M059J (cell line): ENCODE data around the gene AQP10. TPM values are rescaled to one million over a fixed set of nuclear protein-coding genes. Genes with fewer than 3 reads are reported as not detected.
"Not testable (repeated sequence)": the region's sequence is repeated elsewhere in the genome, so short reads cannot be mapped to it uniquely, and the experiment has no call there.

Experiments
- DNase-seq: peaks from one replicate; pipeline ENCODE4 v3.0.0-alpha.2; 2012; ENCODE audit warnings: low read depth
- total RNA-seq: library from RNA; depleted of rRNA; stranded (reverse); fragments of >200 nt; shearing (Covaris generic); gene quantifications from 2 replicates; pipeline ENCODE4 v1.2.3, GENCODE V29; 2014

The AQP10 gene
- total RNA-seq, 1 experiment from 2014 or later, result not detected

DNA sequence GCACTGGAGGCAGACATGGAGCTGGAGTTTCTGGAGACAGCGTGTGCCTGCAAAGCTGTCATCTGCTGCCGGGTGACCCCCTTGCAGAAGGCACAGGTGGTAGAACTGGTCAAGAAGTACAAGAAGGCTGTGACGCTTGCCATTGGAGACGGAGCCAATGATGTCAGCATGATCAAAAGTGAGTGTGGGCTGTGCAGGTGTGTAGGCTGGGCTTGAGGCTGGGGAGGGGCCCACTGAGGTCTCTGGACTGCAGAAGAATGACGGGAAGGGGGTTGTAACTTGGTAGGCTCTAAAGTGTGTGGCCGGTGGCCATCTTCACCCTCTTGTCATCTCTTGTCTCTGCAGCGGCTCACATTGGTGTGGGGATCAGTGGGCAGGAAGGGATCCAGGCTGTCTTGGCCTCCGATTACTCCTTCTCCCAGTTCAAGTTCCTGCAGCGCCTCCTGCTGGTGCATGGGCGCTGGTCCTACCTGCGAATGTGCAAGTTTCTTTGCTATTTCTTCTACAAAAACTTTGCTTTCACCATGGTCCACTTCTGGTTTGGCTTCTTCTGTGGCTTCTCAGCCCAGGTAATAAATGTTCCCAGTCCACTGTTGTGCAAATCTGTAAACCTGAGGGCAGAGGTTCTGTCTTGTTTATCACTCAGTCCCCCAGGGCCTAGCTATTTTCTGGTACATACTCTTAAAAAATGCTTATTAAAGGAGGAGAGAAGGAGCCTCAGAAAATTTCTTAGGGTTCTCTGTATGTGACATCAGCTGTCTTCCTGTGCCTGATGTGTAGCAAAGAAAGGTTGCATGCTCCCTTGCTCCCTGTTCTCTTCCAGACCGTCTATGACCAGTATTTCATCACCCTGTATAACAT lies 24.3 kb downstream of the AQP10 start:
- no peak for DNase-seq

DNA sequence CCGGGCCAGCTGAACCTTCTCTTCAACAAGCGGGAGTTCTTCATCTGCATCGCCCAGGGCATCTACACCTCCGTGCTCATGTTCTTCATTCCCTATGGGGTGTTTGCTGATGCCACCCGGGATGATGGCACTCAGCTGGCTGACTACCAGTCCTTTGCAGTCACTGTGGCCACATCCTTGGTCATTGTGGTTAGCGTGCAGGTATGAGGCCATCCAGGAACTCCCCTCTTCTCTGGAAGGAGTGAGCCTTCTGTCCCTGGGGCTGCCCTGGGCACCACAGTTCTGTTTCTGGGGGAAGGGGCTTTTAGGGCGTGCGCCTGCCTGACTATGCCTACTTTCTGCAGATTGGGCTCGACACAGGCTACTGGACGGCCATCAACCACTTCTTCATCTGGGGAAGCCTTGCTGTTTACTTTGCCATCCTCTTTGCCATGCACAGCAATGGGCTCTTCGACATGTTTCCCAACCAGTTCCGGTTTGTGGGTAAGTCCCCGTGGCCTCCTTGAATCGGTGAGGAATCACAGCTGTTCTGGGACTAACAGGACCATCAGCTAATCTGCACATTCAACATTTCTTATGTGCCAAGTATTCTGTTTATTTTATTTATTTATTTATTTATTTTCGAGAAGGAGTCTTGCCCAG lies 25.5 kb downstream of the AQP10 start:
- no peak for DNase-seq

DNA sequence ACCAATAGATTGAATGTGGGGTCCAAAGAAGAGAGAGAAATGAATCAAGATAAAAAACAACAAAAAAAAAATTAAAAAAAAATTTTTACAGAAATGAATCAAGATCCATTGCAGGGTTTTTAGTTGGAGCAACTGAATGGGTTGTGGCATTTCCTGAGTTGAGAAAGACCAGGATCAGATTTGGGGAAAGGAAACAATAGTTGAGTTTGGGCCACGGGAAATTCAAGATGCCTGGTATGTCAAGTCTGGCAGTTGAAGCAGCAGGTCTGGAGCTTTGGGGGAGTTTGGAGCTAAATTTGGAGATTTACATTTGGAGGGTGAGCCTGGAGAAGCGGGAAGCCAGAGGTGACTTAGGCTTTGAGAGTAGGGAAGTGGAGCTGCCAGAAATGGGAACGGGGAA lies 27.1 kb downstream of the AQP10 start:
- no peak for DNase-seq

DNA sequence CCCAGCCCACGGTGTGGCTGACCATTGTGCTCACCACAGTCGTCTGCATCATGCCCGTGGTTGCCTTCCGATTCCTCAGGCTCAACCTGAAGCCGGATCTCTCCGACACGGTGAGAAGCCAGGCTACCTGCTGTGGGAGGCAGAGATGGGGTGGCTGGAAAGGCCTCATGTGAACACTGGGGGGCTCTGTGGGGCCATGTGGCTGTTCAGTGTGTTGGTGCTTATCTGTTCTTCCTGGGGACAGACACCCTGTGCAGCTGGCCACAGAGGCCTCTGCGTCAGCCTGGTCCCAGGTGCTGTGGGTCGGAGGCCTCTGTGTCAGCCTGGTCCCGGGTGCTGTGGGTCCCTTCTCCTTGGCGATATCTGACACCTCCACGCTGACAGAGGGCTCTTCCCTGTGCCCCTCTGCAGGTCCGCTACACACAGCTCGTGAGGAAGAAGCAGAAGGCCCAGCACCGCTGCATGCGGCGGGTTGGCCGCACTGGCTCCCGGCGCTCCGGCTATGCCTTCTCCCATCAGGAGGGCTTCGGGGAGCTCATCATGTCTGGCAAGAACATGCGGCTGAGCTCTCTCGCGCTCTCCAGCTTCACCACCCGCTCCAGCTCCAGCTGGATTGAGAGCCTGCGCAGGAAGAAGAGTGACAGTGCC lies 27.7 kb downstream of the AQP10 start:
- no peak for DNase-seq

DNA sequence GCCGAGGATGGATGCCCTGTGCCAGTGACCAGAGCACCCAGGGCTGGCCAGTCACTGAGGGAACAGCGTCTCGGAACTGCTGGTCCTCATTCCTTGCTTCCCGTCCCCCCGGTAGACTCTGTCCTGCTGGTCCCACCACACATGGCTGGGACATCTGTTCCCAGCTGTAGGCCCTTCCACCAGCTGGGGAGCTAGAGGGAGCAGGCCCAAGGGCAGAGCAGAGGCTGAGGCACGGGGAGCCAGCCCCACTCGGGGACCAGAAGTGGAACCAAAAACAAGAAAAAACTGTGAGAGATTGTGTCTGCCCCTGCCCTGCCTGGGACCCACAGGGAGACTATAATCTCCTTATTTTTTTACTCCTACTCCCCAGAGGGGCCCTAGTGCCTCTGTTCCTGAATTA lies 28.2 kb downstream of the AQP10 start:
- no peak for DNase-seq

DNA sequence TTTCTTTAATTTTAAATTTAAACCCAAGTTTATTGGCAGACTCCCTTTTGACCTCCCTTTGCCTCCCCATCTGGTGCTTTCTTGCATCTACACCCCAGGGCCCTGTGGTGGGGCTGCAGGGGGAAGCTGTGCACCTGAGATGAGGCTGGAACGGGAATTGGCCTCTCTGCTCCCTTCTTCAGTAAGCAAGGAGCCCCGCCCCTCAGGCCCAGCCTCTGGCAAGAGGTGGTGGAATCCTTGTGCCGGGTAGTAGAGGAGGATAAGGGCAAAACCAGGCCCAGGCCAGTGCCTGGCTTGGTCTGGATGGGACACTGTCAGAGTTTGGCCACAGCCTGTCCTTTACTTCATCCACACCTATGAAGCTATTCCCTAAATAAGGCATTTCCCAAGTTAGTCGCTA lies 29.5 kb downstream of the AQP10 start:
- DNase-seq, result no peak

DNA sequence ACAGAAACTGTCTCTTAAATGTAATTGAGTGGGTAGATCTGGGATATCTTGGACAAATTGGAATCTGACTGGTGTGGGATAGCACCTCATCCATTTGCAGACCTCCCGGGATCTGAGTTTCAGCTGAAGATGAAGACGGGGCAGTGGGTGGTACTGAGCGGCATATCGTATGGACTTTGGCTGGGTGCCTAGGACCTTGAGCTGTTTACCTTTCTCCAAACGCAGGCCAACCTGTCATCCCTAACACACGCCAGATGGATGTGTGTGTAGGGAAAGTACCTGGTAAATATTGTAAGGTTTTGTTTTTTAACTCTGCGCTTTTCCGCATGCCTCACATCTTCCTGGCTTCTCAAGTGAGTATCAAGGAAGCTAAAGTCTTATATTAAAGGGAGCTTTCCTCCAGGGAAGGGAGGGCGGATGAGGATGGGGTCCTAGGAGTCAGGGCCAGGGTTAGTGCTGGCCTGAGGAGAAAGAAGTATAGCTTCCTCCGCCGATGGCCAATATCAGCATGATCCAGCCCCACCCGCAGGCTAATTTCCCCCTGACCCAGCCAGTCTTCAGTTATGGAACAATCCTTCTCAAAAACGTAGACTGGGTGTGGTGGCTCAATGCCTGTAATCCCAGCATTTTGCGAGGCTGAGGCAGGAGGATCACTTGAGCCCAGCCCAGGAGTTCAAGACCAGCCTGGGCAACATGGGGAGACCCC lies 30.6 kb downstream of the AQP10 start:
- no peak for DNase-seq

DNA sequence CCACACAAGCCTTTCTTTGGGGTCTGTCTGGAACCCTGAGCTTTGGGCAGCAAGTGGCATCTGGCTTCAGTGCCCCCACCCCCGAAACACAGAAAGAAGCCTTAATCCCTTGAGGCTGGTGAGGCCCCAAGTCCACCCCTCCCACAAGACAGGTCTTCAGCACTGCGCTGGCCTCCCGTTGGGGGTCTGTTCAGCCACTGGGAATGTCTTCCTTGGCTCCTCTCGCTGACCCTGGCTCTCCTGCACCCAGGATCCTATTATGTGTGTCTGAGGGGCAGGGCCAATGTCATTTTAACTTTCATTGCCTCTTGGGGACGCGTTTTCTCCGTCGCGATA lies 31.3 kb downstream of the AQP10 start:
- no peak for DNase-seq

DNA sequence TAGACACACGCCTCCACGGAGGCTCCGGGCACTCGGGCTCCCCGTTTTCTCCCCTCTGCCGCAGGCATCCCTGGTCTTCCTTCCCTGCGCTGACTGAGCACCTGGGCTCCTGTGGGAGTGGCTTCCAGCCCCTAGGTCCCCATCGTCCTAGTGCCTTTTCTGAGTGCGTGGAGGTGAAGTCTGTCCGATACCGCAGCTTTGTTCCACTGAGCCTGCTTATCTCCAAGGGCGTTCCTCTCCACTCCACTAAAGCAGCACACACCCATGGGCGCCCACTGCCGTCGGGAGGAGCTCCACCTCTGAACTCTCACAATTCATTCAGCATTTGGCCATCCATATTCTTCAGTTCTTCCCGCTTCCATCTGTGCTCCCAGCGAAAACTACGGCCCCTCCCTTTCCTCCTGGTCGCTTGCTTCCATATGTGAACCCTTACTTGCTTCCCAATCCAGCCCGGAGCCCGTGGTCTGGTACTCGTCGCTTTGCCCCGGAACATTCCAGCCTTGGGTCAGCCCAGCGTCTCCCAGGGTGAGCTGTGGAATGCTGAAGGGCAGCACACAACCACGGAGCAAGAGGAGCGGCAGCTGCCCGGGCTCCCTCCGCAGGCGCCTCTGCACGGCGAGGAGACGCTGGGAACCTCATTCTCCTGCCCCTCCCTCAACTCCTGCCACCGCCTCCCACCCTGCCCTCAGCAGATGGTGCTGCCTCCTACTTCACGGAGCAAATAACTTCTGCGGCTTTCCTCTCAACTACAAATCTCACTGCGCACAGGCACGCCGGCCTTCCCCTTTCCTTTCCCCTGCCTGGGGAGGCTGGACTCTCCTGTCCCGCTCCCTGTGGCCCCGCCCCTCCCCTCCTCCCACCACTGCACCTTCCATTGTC lies 31.9 kb downstream of the AQP10 start:
- peak; percentile 60 for DNase-seq

DNA sequence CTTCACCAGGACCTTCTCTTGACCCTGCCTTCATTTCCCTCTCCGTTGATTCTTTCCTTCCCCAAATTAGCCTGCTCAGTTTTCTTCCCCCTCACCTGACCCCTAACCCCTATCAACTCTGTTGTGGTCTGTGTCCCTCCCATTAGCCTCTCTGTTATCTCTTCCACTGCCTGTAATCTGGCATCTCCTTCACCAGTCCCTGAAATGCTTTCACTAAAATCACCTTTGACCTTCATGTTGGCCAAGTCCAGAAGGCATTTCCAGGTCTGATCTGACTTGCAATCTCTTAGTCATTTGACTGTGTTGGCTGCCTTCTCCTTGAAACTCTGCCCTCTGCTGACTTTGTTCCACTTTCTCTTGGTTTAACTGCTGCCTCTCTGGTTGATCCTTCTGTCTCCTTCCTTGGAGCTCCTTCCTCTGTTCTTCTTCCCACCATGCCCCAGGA lies 32.6 kb downstream of the AQP10 start:
- DNase-seq, result peak; percentile 78

DNA sequence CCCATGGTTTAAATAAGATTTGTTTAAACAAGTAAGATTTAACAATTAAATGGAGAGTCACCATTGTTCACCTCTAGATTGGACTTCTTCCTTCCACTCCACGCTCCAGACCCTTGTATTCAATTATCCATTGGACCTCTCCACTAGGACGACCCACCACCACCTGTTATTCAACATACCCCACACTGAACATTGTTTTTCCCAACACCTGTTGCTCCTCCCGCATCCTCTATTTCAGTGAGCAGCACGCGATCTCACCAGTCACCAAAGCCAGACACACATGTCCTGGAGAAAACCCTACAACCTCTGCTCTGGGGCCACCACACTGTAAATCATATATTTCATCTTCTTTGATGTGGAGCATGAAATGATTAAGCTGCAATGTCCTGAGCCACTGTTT lies 33.1 kb downstream of the AQP10 start:
- DNase-seq, result no peak

DNA sequence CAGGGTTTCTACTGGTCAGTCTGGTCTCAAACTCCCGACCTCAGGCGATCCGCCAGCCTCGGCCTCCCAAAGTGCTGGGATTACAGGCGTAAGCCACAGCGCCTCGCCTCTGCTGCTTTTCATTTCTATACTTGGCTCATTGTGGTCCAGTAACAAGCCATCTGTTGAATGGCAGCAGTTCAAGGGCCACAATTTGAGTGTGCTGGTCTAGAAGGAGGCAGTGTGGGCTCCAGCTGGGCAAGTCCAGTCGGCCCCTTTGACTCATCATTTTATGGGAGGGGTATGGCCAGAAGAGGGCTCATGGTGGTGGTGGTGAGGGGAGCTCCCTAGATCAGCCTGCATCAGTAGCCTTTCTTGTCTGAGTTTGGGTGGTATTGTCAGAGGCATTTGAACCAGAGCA lies 37.6 kb downstream of the AQP10 start:
- DNase-seq, result no peak

DNA sequence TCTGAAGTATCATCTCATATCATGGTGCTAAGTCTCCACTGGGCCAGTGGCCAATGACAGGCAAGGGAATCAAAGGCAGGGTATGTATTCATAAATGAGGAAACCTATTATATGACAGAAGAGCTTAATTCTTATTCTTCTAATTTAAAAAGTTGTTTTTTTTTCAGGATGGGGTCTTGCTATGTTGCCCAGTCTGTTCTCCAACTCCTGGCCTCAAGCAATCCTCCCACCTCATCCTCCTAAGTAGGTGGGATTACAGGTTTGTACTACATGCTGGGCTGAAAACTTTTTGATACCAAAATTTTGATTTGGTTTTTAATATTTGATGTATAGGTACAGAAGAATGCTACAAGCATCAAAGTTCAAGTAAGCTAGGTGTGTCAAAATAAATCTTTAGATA lies 39.4 kb downstream of the AQP10 start:
- no peak for DNase-seq

DNA sequence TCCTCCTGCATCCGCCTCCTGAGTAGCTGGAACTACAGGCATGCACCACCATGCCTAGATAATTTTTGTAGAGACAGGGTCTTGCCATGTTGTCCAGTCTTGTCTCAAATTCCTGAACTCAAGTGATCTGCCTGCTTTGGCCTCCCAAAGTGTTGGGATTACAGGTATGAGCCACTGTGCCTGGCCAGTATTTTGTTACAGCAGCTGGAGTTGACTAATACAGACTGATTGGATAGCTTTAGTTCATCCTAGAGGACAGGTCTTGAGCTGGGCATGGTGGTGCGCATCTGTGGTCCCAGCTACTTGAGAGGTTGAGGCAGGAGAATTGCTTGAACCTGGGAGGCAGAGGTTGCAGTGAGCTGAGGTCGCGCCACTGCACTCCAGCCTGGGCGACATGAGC lies 40.0 kb downstream of the AQP10 start:
- not testable (repeated sequence) for DNase-seq

DNA sequence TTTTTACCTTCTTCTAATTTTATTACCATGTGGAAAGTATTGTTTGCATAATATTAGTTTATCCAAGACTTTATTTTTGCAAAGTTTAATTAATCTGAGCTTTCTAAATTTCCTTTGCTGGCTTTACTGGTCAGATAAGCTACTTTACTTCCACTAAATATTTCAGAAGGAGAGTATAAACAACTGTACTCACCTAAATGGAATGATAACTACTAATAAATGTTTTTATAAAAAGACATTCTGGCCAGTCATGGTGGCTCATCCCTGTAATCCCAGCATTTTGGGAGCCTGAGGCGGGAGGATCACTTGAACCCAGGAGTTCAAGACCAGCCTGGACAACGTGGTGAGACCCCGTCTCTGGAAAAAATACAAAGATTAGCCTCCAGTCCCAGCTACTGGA lies 40.5 kb downstream of the AQP10 start:
- DNase-seq, result peak; percentile 15

DNA sequence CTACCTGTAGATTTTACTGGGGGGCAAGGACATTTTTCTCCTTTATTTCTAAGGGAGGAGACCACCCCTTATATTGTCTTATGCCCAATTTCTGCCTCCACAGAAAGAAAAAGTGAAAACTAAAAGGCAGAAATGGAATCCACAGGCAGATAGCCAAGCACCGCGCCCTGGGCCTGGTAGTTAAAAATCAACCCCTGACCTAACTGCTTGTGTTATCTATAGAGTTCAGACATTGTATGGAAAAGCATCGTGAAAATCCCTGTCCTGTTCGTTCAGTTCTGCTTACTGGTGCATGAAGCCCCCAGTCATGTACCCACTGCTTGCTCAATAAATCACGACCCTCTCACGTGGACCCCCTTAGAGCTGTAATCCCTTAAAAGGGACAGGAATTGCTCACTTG lies 50.5 kb downstream of the AQP10 start:
- no peak for DNase-seq

DNA sequence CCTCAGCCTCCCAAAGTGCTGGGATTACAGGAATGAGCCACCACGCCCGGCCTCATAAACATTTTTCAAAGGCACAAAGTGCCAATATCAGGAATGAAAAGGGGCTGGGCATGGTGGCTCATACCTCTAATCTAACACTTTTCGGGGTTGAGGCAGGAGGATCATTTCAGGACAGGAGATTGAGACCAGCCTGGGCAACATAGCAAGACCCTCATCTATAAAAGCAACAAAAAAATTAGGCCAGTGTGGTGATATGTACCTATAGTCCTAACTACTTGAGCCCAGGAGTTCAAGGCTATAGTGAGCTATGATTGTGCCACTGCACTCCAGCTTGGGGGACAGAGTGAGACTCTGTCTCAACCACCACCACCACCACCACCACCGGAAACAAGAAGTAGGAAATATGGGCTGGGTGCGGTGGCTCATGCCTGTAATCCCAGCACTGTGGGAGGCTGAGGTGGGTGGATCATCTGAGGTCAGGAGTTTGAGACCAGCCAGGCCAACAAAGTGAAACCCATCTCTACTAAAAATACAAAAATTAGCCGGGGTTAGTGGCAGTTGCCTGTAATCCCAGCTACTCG lies 53.0 kb downstream of the AQP10 start:
- DNase-seq, result not testable (repeated sequence)
